SK-N-MC (cell line): ENCODE measurements around the gene CIZ1.
"Not testable (repeated sequence)": the region's sequence is repeated elsewhere in the genome, so short reads cannot be mapped to it uniquely, and the experiment has no call there.

Source experiments
- DNase-seq: peaks from one replicate; pipeline ENCODE4 v3.0.0-alpha.2; 2011; ENCODE audit warnings: low read depth, low spot score
- H3K27ac ChIP-seq: fragments of 200-600 bp; sonication (generic); 2 replicates; pipeline ENCODE4 v1.5.1; 2016; ENCODE audit warnings: mixed run types
- H3K36me3 ChIP-seq: fragments of 200-600 bp; sonication (generic); 2 replicates; pipeline ENCODE4 v1.6.1; 2017; ENCODE audit warnings: antibody characterized with exemption, low read length, mixed read lengths; ENCODE audit not compliant: insufficient read depth
- H3K4me3 ChIP-seq: fragments of 200-600 bp; sonication (generic); 2 replicates; pipeline ENCODE4 v1.5.1; 2016
- H3K9ac ChIP-seq: fragments of 200-600 bp; sonication (generic); 2 replicates; pipeline ENCODE4 v1.8.0; 2017; ENCODE audit warnings: mixed run types, mixed read lengths; ENCODE audit not compliant: insufficient read length
- H3K9me3 ChIP-seq: fragments of 200-600 bp; sonication (generic); 2 replicates; pipeline ENCODE4 v1.6.1; 2017; ENCODE audit warnings: low read depth, mild to moderate bottlenecking, antibody characterized with exemption, low read length, moderate library complexity, mixed read lengths
- EZH2 ChIP-seq: fragments of 200-600 bp; sonication (generic); IDR thresholded peaks from one replicate; pipeline ENCODE4 v1.6.1; 2017; ENCODE audit warnings: antibody characterized with exemption
- FOXP2 ChIP-seq: optimal IDR thresholded peaks from 2 replicates; pipeline ENCODE3; 2011; ENCODE audit warnings: mild to moderate bottlenecking, moderate library complexity; ENCODE audit not compliant: insufficient read depth; ENCODE audit errors: extremely low read length, control extremely low read depth
- POLR2AphosphoS5 ChIP-seq: IDR thresholded peaks from 2 replicates; pipeline ENCODE4 v1.6.1; 2012; ENCODE audit warnings: mild to moderate bottlenecking, low read depth, low read length, borderline replicate concordance

The CIZ1 gene

DNA sequence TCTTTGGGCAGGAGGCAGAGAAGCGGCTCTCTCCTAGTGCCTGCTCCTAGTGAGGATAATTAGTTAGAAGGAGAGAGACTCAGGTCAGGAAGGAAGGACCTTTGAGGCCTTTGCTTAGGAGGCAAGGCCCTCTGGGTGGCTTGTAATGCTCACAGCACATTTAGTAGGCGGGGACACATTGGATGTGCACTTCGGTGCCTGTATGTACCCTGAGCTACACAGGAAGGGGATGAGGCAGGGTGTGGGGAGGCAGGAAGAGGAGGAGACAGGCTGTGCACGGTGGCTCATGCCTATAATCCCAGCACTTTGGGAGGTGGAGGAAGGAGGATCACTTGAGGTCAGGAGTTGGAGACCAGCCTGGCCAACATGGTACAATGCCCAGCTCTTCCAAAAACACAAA is 49.3 kb downstream of the CIZ1 start:
- no peaks in the 10 kb centered on the region for H3K9me3 ChIP-seq
- DNase-seq, result no peak
- H3K4me3 ChIP-seq, result no peak overlapping the region
- no peak for TF ChIP-seq POLR2AphosphoS5
- TF ChIP-seq EZH2, result no peak
- no peak for TF ChIP-seq FOXP2
- H3K36me3 ChIP-seq, result no peaks in the 10 kb centered on the region
- H3K9ac ChIP-seq, result no peak overlapping the region
- no peak overlapping the region for H3K27ac ChIP-seq

DNA sequence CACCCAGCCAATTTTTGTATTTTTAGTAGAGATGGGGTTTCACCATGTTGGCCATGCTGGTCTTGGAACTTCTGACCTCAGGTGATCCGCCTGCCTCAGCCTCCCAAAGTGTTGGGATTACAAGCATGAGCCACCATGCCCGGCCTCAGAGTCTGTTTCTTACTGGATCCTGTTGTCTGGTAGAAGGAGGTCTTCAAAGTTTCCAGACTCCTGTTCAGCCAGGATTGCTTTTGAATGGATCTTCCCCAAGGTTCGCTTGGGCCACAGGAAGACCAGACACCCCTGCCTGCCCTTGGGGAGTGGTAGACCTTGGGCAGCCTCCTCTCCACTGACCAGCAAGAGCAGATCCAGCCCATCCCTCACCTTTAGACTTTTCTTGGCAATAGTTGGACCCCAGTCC is 49.8 kb downstream of the CIZ1 start:
- no peaks in the 10 kb centered on the region for H3K36me3 ChIP-seq
- no peaks in the 10 kb centered on the region for H3K9me3 ChIP-seq
- no peak overlapping the region for H3K27ac ChIP-seq
- H3K9ac ChIP-seq, result no peak overlapping the region
- no peak overlapping the region for H3K4me3 ChIP-seq
- no peak for DNase-seq
- TF ChIP-seq POLR2AphosphoS5 (no peak), FOXP2 (no peak), EZH2 (no peak)

- no peak for DNase-seq
- no peaks in the 10 kb centered on the region for H3K36me3 ChIP-seq
- H3K9ac ChIP-seq, result no peak overlapping the region
- H3K9me3 ChIP-seq, result no peaks in the 10 kb centered on the region
- TF ChIP-seq EZH2, result no peak
- TF ChIP-seq POLR2AphosphoS5, result no peak
- no peak for TF ChIP-seq FOXP2
- H3K4me3 ChIP-seq, result no peak overlapping the region
- no peak overlapping the region for H3K27ac ChIP-seq
These were observed 51.8 kb downstream of the CIZ1 start for GRCh38 chr9:128139621-128140020.

- no peak overlapping the region for H3K4me3 ChIP-seq
- no peaks in the 10 kb centered on the region for H3K36me3 ChIP-seq
- H3K9ac ChIP-seq, result no peak overlapping the region
- no peak overlapping the region for H3K27ac ChIP-seq
- no peaks in the 10 kb centered on the region for H3K9me3 ChIP-seq
- DNase-seq, result no peak
- TF ChIP-seq EZH2, result no peak
- TF ChIP-seq FOXP2, result no peak
- TF ChIP-seq POLR2AphosphoS5, result no peak
These were observed 53.4 kb downstream of the CIZ1 start for GRCh38 chr9:128138001-128138400.

GRCh38 chr9:128136816-128137793 is 54.3 kb downstream of the CIZ1 start:
- H3K27ac ChIP-seq, result no peak overlapping the region
- DNase-seq, result no peak
- H3K9ac ChIP-seq, result no peak overlapping the region
- H3K4me3 ChIP-seq, result no peak overlapping the region
- no peaks in the 10 kb centered on the region for H3K36me3 ChIP-seq
- H3K9me3 ChIP-seq, result no peaks in the 10 kb centered on the region
- TF ChIP-seq POLR2AphosphoS5 (no peak), FOXP2 (no peak), EZH2 (no peak)

DNA sequence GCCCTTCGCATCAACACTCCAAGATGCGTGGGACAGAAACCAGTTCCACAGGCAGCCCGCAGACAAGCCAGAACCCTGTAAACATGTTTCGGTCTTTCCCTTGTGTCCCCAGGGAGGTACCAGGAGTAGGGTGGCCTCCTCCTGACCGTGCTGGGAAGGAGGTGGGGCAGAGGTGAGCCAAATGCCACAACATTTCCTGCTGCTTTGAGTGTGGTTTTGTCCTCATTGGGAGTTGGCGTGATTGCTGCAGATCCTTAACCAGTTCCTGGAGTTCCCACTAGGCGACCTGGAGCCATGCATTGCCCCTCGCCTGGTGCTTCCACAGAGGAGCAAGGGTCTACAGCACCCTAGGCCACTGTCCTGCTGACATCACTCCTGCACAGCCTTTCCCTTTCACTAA is 55.8 kb downstream of the CIZ1 start:
- H3K9ac ChIP-seq, H3K27ac ChIP-seq, H3K9me3 ChIP-seq, DNase-seq, H3K4me3 ChIP-seq, H3K36me3 ChIP-seq: not testable (repeated sequence)

DNA sequence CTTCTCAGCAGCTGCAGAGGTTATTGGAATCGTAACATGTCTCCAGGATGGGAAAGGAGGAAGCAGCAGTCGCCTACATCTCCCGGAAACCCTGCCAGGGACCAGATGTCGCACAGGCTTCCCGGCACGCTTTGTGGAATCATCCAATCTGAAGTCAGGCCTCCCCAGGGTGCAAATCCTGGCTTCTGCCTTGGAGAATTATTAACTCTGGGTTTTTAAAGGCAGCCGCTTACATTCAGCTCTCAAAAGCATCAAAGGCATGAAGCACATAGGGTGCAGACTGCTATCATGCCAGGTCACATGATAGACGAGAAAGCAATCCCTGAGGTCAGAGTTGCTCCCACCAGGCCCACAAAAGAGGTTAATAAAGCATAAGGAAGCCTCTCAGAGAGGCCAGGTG is 59.2 kb downstream of the CIZ1 start:
- not testable (repeated sequence) for DNase-seq, H3K9me3 ChIP-seq, H3K9ac ChIP-seq, H3K36me3 ChIP-seq
- peak overlapping the region; percentile 31; the same call in 1 of the 2 replicates for H3K27ac ChIP-seq
- H3K4me3 ChIP-seq, result peak overlapping the region; percentile 40

DNA sequence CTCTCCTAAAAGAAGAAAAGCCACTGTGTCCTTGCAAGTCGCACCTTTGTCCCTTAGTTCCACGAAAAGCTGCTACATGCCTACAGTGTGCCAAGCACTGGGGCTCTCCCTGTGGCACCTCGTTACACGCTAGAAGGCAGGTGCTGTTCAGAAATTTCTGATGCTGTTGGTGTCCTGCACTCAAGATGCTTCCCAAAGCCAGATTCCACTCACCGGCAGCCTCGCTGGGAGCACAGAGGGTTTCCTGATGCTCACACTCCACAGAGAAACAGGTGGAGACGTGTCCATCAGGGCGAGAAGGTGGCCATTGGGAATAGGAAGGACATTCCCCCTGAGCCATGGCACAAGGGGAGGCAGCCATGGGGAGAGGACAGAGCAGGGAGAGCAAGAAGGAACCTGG is 60.0 kb downstream of the CIZ1 start:
- H3K9ac ChIP-seq, H3K36me3 ChIP-seq, DNase-seq, H3K27ac ChIP-seq, H3K4me3 ChIP-seq, H3K9me3 ChIP-seq: not testable (repeated sequence)

- DNase-seq, H3K27ac ChIP-seq, H3K4me3 ChIP-seq, H3K9me3 ChIP-seq, H3K9ac ChIP-seq, H3K36me3 ChIP-seq: not testable (repeated sequence)
These were observed 60.7 kb downstream of the CIZ1 start for GRCh38 chr9:128130651-128131050.

- not testable (repeated sequence) for H3K9ac ChIP-seq, H3K27ac ChIP-seq, H3K9me3 ChIP-seq, DNase-seq, H3K4me3 ChIP-seq, H3K36me3 ChIP-seq
These were observed 61.3 kb downstream of the CIZ1 start for GRCh38 chr9:128129976-128130590.
